DMS79 treated with DMSO at 0.1 percent for 48 hours (cell line): Measurements from ENCODE around the gene IFIT1B.

Experiments used
- DNase-seq: peaks from one replicate; lab custom pipeline; 2025; lab: John Stamatoyannopoulos, UW

IFIT1B gene

DNA sequence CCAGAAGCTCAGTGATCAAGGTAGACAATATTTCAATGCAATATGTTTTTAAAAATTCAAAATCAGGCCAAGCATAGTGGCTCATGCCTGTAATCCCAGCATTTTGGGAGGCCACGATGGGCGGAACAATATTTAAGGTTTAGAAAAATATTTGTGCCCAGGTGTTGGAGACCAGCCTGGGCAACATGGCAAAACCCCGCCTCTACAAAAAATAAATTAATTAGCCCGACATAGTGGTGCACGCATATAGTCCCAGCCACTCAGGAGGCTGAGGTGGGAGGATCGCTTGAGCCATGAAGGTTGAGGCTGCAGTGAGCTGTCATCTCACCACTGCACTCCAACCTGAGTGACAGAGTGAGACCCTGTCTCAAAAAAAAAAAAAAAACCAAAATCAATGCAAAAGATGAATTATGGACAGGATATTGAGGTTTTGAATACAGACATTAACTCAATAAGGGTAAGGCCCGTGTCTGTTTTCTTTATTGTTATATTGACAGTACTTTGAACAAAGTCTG is 35.6 kb downstream of the IFIT1B start:
- no peak for DNase-seq

- DNase-seq, result peak; percentile 62
These were observed 36.5 kb downstream of the IFIT1B start, which contains the start of gene IFIT5 for GRCh38 chr10:89414146-89414878. Gene IFIT5, plus strand, starts transcription at chr10:89414568. Its CDS starts 231 bp downstream, at chr10:89414799.

GRCh38 chr10:89414879-89415821 is 37.3 kb downstream of the IFIT1B start:
- DNase-seq, result peak; percentile 13

DNA sequence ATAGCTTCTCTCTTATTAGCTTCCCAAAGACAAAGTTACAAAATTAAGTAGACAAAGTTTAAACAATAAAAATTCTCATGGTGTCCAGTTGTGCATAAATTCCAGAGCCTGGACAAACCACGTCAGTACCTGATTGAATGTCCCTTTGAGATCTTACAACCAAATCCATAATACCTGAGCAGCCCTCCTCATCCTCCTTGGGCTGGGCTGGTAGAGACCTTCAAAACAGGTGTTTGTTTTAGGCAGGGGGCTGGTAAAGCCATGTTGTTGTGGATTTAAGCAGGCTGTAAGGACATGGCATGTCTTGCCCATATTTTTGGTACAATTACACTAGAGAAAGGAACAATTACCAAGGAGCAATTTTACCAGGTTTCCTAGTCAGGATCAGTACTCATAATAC is 38.6 kb downstream of the IFIT1B start:
- no peak for DNase-seq

DNA sequence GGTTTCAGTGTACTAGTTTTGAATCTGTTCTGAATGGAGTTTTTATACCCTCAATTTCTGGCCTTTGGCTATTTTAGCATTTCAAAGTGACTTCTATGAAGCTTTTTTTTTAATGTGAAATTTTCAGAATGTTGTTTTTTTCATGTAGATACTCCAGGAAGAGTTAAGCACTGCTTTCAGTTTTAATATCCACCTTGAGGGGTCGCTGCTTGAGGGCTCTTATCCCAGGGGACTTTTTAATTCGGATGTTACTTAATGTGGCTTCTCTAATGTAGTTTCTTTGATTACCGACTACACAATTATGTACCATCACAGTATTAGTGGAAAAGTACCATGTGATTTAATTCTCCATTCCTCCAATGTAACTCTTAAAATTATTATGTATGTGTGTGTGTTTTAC is 41.7 kb downstream of the IFIT1B start:
- DNase-seq, result no peak

- DNase-seq, result peak; percentile 89
These were observed 43.2 kb downstream of the IFIT1B start for GRCh38 chr10:89421018-89421476.

- DNase-seq, result no peak
These were observed 47.1 kb downstream of the IFIT1B start for GRCh38 chr10:89425000-89425399.

DNA sequence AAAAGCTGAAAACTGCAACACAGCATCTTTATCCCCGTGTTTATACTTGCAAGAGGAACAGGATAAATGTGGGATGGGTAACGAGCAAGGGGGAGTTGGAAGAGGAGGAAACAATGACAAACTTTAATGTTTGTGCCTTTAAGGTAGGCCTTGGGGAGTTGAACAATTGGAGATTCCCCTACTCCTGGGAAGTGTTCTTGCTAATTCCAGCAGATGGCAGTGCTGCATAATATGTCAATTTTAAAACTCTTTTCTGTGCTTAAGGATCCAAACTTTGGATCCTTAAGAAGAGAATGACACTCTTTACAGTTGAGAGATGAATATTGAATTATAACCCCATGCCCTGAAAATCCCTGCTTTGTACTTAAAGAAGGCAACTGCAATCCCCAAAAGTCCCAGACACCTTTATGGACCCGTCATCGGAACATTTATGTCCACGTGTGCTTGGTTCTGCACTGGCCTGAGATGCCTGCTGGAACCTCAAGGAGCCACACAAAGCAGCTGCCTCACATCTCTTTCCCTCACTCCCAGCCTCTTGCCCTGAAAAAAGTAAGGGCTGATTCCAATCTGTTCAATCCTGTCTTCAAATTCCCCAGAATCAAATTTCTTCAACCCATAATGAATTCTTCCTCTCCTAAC is 48.5 kb downstream of the IFIT1B start:
- DNase-seq, result no peak

- no peak for DNase-seq
These were observed 49.8 kb downstream of the IFIT1B start for GRCh38 chr10:89427629-89428028.

DNA sequence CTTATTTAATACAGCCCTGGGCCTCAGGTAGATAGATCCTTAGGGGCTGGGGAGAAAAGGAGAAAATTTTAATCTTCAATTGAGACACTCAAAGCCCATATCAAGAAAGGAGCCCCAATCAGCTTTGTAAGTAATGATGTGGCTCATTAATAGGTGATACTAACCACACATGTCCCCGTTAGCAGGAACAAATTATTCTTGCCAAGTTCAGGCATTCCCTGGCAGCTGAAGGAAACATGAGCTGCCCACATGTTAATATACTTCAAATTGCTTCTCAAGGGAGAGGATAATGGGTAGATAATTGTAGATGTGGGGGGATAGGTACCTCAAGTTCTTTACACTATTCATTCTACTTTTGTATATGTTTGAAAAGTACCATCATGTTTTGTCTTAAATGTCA is 51.0 kb downstream of the IFIT1B start:
- DNase-seq, result no peak

GRCh38 chr10:89431977-89432376 is 54.1 kb downstream of the IFIT1B start:
- no peak for DNase-seq
